Endodermal cell (in vitro differentiated cells): Measurements from ENCODE around the gene MTF1. TPM values are rescaled to one million over a fixed set of nuclear protein-coding genes. Genes with fewer than 3 reads are reported as not detected.

Experiments
- DNase-seq: peaks from one replicate; pipeline ENCODE4 v3.0.0-alpha.2; 2017
- H3K27ac ChIP-seq: 2 replicates; pipeline ENCODE4 v1.5.1; 2013; ENCODE audit warnings: mild to moderate bottlenecking, low read depth, low read length, moderate library complexity
- H3K27me3 ChIP-seq: 2 replicates; pipeline ENCODE4 v1.6.1; 2013; ENCODE audit warnings: mild to moderate bottlenecking, low read length, moderate library complexity; ENCODE audit not compliant: insufficient read depth, control insufficient read depth, poor library complexity, severe bottlenecking
- H3K36me3 ChIP-seq: 2 replicates; pipeline ENCODE4 v1.7.0; 2013; ENCODE audit warnings: mild to moderate bottlenecking, low read length, moderate library complexity; ENCODE audit not compliant: control insufficient read depth, insufficient read depth
- H3K4me1 ChIP-seq: one replicate; pipeline ENCODE4 v1.7.0; 2013; ENCODE audit warnings: low read length; ENCODE audit not compliant: control insufficient read depth, insufficient read depth
- H3K4me3 ChIP-seq: 2 replicates; pipeline ENCODE4 v1.5.1; 2013; ENCODE audit warnings: mild to moderate bottlenecking, low read length, moderate library complexity
- H3K9ac ChIP-seq: 2 replicates; pipeline ENCODE4 v1.6.1; 2013; ENCODE audit warnings: mild to moderate bottlenecking, low read length, moderate library complexity; ENCODE audit not compliant: poor library complexity, severe bottlenecking; ENCODE audit errors: extremely low read depth
- H3K9me3 ChIP-seq: 2 replicates; pipeline ENCODE4 v1.6.1; 2013; ENCODE audit warnings: mild to moderate bottlenecking, low read length, moderate library complexity; ENCODE audit not compliant: control insufficient read depth
- H3K27ac Mint-ChIP-seq: 2 replicates; pipeline ENCODE4 v1.8.0; 2020; ENCODE audit warnings: mixed read lengths
- H3K27me3 Mint-ChIP-seq: 2 replicates; pipeline ENCODE4 v1.8.0; 2021; ENCODE audit warnings: mild to moderate bottlenecking, mixed read lengths; ENCODE audit not compliant: insufficient read depth
- H3K36me3 Mint-ChIP-seq: 2 replicates; pipeline ENCODE4 v1.8.0; 2020; ENCODE audit warnings: low read depth, mixed read lengths
- H3K4me1 Mint-ChIP-seq: 2 replicates; pipeline ENCODE4 v1.8.0; 2020; ENCODE audit warnings: mixed read lengths
- H3K4me3 Mint-ChIP-seq: 2 replicates; pipeline ENCODE4 v1.8.0; 2020; ENCODE audit warnings: mild to moderate bottlenecking, moderate library complexity, mixed read lengths
- H3K9me3 Mint-ChIP-seq: 2 replicates; pipeline ENCODE4 v1.8.0; 2020; ENCODE audit warnings: mild to moderate bottlenecking, mixed read lengths
- CTCF ChIP-seq: fragments of 200-600 bp; sonication (generic); conservative IDR thresholded peaks from 2 replicates; pipeline ENCODE4 v1.5.0; 2021; ENCODE audit warnings: antibody characterized with exemption, mild to moderate bottlenecking
- WGBS, 2 experiments: methylation state at CpG; one replicate each; pipeline versions ENCODE4 v1.1.5 to v1.1.7; 2013; ENCODE audit warnings: missing lambda C conversion rate in 2 of 2, mixed read lengths in 1 of 2; ENCODE audit not compliant: insufficient coverage in 1 of 2, insufficient read length in 1 of 2; 5-methylcytosine and 5-hydroxymethylcytosine counted together
- total RNA-seq, 2 donors: library from RNA; stranded (reverse); fragmentation: NEBNext Ultra II Directional in 1 of 2; extraction: Animal tissue kit (Norgen Biotek cat#: 25700) in 1 of 2; gene quantifications; 2 replicates in 1 of 2; 3 replicates in 1 of 2; pipeline ENCODE4 v1.2.1, GENCODE V29; 2021

MTF1 gene
- total RNA-seq, 2 donors from 2014 or later = 16.6 to 17.1 TPM

- H3K9ac ChIP-seq = no peak overlapping the region
- Mint-ChIP-seq H3K27ac (no peak overlapping the region), H3K4me3 (no peak overlapping the region), H3K27me3 (no peaks in the 10 kb centered on the region), H3K4me1 (peaks cover 22% of the 10 kb centered on the region), H3K9me3 (no peaks in the 10 kb centered on the region), H3K36me3 (peaks cover 11% of the 10 kb centered on the region)
- H3K4me1 ChIP-seq = peaks cover 8% of the 10 kb centered on the region
- no peak overlapping the region for H3K4me3 ChIP-seq
- H3K36me3 ChIP-seq = no peaks in the 10 kb centered on the region
- H3K27ac ChIP-seq = no peak overlapping the region
- WGBS, 2 experiments = 83 to 90% methylated on average over 1 to 3 of the region's 3 CpGs
- no peaks in the 10 kb centered on the region for H3K27me3 ChIP-seq
- no peaks in the 10 kb centered on the region for H3K9me3 ChIP-seq
- no peak for DNase-seq
- no peak for TF ChIP-seq CTCF
These were observed 13.6 kb downstream of the MTF1 start for GRCh38 chr1:37845786-37846185.

GRCh38 chr1:37845049-37845646, 14.2 kb downstream of the MTF1 start:
- H3K9ac ChIP-seq = no peak overlapping the region
- H3K36me3 ChIP-seq = no peaks in the 10 kb centered on the region
- Mint-ChIP-seq H3K27me3 (no peaks in the 10 kb centered on the region), H3K4me3 (no peak overlapping the region), H3K9me3 (no peaks in the 10 kb centered on the region), H3K36me3 (peaks cover 15% of the 10 kb centered on the region), H3K4me1 (peaks cover 22% of the 10 kb centered on the region), H3K27ac (no peak overlapping the region)
- no peak overlapping the region for H3K27ac ChIP-seq
- H3K4me1 ChIP-seq = peaks cover 8% of the 10 kb centered on the region
- H3K27me3 ChIP-seq = no peaks in the 10 kb centered on the region
- no peaks in the 10 kb centered on the region for H3K9me3 ChIP-seq
- WGBS, 2 experiments = 96 to 97% methylated on average over 5 of the region's 5 CpGs
- H3K4me3 ChIP-seq = no peak overlapping the region
- DNase-seq = no peak
- TF ChIP-seq CTCF = no peak

GRCh38 chr1:37844536-37844935, 14.9 kb downstream of the MTF1 start:
- H3K9me3 Mint-ChIP-seq = no peaks in the 10 kb centered on the region
- H3K4me3 Mint-ChIP-seq = no peak overlapping the region
- Histone ChIP-seq H3K9me3 (no peaks in the 10 kb centered on the region), H3K4me3 (no peak overlapping the region), H3K36me3 (peaks cover 4% of the 10 kb centered on the region), H3K4me1 (peaks cover 8% of the 10 kb centered on the region), H3K9ac (no peak overlapping the region), H3K27me3 (no peaks in the 10 kb centered on the region), H3K27ac (no peak overlapping the region)
- H3K36me3 Mint-ChIP-seq = peaks cover 21% of the 10 kb centered on the region
- TF ChIP-seq CTCF = no peak
- H3K4me1 Mint-ChIP-seq = peaks cover 22% of the 10 kb centered on the region
- DNase-seq = no peak
- no peak overlapping the region for H3K27ac Mint-ChIP-seq
- H3K27me3 Mint-ChIP-seq = no peaks in the 10 kb centered on the region
